Activated T-helper 9 cell treated with anti-CD3 and anti-CD28 coated beads, Interleukin-2, amount 50 U/mL, for 16 hours (primary cell): ENCODE results near the gene CDK18.

ENCODE experiments used
- DNase-seq: peaks from one replicate; pipeline ENCODE4 v3.0.0-alpha.2; 2020; ENCODE audit warnings: low read depth

CDK18 gene

DNA sequence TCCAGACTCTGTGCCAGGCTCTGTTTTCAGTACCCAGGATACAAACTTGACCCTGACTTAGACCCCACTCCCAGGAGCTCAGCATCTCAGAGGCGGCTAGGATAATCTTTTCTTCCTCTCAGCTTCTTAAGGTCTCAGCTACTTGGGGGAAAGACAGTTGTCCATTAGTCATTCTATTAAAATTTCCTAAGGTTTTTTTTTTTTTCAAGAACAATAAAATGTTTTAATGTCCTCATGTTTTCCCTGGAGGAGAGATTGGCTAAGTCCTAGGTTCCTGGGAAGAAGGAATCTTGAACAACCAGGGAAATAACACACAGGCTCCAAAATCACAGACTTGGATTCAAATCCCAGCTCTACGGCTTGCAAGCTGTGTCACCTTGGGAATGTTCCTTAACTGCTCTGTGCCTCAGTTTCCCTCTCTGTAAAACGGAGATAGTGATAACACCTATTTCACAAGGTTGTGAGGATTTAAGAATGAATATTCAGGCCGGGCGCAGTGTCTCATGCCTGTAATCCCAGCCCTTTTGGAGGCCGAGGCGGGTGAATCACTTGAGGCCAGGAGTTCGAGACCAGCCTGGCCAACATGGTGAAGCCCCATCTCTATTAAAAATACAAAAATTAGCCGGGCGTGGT, 33.0 kb downstream of the CDK18 start:
- DNase-seq = no peak

DNA sequence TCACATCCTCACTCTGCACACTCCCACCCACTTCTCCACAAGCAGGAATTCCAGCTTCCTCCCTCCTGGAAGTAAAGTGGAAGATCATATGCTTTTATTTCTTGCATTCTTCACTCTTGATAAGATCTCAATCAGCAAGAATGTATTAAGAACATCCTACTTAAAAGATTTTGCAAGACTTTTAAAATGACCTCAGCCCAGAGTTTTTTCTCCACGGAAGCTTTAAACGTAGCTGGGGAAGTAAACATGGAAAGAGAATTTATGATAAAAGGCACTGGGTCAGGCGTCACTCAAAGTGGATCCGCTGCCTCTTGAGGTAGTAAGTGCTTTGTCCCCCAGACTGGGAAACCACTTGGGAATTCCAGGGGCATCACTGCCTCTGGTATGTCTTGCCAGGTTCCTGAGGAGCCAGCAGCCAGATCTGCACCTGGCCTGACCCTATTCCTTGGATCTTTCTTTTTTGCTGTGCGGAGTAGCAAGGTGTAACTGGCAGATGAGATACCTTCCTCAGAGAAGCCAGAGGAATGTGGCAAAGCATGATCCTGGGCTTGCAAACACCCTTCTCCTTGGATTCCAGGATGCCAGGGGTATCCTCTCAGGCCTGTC, 33.9 kb downstream of the CDK18 start:
- no peak for DNase-seq

DNA sequence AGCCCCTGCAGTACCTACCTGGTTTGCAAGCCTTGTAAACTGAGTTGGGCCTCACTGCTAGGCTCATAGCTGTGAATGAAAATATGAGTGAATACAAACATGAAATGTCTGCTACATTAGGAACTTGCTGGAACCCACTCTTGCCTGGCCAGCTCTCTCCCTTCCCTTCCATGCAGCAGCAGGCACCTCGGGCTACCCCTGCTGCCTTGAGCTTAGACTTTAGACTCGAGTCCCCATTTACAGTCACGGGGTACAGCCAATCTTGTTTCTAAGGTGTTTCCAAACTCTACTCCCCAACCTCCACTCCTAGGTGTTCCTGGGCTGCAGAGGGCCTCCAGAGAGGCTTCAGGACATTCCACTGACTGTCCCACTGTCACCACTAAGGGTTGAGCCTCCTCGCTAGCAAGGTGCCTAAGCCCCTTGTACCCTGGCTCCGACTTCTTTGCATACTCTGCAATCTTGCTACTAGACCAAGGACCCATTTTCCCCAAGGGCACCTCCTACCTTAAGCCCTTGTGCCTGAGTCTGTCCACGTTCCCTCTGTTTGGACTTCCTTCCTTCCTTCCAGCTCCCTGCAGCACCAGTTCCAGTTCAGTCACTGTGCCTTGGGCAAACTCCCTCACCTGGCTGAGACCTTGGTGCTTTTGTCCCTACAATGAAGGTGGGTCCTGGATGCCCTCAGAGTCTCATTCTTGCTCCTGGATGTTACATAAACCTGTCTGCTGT, 36.9 kb downstream of the CDK18 start:
- no peak for DNase-seq

DNA sequence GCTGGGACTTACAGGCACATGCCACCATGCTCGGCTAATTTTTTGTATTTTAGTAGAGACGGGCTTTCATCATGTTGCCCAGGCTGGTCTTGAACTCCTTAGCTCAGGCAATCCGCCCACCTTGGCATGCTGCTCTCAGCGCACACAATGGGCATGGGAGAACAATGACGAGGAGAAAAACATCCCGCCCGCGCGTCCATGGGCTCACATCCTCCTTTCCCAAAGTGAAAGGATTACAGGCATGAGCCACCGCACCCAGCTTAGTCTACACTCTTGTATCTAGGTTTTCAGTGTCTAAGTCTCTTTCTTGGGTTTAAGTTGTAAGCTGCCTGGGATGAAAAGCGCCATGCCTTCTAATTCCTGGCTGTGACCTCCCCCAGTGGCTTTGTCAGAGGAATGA, 37.9 kb downstream of the CDK18 start:
- DNase-seq = no peak

DNA sequence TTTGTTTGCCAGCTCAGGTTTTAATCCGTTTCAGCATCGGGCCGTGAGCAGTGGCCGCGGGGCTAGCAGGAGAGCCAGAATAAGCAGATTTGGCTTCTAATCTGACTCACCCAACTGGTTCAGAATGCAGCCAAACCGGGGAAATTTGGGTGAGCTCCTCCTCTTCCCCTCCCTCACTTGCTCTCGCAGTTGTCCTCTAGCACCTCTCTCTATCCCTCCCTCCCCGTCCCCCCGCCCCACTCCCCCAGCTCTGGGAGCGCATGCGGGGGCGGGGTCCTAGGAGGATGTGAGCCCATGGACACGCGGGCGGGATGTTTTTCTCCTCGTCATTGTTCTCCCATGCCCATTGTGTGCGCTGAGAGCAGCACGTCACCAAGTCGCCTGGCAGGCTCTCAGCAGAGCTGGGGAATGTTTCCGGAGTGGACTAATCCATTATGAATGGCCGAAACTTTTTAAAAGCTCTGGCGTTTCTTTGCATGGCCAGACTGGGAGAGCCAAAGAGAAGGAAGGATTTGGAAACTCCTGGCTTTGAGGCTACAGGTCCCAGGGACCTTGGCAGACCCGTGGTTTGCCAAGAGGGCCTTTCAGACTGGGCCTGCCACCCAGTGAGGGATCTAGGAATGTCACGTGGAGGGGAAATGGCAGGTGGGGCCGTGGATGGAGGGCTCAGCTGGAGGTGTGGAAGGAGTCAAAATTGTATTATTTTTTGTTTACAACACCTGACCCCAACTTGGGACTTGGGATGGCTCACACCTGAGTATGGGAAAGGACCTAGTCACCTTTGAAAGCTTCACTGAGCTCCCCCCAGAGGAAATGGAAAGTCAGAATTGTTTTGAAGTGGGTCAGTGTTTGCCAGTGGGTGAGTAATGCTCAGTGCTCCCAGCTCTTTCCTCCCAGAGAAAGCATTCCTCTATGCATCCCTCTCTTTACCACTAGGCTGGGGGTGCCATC, 39.2 kb downstream of the CDK18 start:
- no peak for DNase-seq

DNA sequence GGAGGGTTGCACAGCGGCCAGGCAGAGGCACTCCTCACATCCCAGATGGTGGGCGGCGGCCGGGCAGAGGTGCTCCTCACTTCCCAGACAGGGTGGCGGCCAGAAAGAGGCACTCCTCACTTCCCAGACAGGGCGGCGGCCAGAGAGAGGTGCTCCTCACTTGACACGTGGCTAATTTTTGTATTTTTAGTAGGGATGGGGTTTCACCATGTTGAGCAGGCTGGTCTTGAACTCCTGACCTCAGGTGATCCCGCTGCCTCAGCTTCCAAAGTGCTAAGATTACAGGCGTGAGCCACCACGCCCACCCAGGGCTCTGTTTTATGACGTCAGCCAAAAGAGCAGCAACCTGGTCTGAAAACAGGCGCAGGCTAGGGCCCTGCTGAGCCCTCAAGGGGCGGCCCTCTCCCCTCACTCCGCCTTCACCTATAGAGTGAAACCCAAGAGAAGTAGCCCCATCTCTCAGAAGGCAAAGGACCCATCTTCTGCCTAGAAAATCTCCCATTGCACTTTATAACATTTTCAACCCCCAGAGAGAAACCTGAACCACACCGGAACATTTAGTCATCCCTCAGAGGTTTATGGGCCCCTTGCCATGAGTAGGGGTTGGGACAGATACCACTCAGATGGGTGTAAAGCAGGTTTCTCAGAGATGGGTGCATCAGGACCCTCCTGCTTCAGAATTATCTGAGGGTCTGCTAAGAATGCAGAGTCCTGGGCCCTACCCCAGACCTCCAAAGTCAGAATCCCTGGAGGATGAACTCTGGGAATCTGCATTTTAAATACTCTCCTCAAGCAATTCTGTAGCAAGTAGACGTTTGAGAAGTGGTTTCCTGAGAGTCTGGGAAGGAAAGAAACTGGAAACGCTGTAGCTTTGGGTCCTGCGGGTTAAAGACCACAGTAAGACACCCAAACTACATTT, 40.8 kb downstream of the CDK18 start:
- no peak for DNase-seq

DNA sequence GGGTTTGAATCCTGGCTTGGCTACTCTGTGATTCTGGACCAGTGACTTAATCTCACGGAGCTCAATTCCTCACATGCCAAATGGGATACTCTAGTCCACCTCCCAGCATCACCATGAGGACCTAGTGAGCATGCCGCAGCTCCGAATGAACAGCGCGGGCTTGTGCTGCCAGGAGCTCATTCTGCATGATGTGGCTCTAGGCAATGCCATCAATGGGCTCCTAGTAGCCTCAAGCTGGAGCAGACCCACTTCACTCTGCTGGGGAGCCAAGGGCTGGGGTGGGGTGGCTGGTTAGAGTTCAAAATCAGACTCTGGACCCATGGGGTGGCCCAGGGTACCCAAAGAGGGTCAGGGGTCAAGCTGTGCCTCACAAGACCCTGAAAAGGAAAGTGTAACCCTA, 41.5 kb downstream of the CDK18 start:
- no peak for DNase-seq

DNA sequence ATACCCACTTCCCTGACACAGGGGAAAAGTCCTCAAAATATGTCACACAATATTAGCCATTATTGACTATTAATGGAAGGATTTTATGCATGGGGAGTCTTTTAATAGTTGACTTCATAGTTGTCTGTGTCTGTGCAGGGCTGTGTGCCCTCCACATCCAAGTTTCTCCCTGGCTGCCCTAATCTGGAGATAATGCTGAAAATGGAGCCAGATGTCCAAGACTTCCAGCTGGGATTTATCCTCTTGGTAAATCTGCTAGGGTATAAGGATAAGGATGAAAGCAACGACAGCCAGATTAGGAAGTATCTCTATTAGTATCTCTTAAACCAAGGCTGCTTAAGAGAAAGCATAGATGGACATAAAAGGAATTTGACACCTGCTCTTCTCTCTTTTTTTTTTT, 42.1 kb downstream of the CDK18 start:
- no peak for DNase-seq

DNA sequence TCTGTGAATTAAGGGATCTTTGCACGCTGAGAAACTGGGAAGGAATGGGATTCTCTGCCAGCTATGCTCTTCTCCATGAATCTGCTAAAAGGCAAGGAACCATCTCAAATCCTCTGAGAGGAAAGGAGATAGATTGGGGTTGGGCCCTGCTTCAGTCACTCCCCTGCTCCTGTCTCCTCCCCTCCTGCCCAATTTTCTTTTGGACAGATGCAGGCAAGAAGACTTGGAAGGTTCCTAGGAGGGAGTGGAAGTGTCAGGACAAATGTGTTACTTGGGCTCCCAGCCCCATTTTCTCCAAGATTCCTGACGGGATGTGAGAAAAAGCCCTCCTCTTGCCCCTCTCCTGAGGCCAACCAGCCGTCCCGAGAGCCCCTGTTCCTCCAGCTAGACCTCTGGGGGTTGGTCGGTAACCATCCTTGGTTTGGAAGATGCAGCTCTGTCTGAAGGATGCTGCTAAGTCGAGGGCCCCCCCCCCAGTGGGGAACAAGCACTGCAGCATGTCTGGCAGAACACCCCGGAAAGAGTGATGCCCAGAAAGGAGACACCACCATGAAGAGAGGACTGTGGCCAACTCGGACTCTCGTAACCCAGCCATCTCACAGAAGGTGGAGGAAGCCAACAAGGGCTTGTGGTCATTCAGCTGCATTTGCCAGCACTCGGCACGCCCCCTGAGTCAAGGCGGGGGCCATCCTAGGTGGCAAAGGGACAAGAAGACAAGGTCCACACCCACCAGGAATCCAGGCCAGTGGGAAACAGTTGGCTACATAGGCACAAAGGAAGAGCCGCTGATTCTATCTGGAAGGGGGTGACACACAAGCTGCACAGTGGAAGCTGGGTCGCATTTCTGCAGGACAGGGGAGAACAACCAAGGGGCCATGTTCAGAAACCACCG, 43.7 kb downstream of the CDK18 start:
- no peak for DNase-seq

DNA sequence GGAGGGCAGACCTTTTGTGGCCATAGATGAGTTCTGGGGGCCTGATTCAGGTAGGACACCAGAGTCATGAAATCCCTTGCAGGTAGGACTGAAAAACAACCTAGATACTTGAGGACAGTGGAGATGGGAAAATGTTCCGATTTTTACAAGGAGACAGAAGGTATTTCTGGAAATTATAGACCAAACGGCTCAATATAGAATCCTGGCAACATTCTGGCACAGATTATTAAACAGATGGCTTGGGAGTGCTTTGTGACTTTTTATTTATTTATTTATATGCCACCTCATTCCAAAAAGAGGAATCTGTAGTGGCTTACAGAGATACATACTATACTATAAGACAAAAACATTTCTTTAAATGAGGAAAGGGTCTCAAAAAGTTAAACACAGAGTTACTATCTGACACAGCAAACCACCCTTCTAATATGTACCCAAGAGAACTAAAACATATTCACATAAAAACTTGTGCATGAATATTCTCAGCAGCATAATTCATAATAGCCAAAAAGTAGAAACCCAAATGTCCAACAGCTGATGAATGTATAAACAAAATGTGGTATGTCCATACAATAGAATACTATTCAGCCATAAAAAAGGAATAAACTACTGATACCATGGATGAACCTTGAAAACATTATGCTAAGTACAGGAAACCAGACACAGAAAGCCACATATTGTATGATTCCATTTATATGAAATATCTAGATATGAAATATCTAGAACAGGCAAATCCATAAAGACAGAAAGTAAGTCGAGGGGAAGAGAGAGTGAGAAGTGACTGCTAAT, 49.8 kb downstream of the CDK18 start:
- DNase-seq = no peak

DNA sequence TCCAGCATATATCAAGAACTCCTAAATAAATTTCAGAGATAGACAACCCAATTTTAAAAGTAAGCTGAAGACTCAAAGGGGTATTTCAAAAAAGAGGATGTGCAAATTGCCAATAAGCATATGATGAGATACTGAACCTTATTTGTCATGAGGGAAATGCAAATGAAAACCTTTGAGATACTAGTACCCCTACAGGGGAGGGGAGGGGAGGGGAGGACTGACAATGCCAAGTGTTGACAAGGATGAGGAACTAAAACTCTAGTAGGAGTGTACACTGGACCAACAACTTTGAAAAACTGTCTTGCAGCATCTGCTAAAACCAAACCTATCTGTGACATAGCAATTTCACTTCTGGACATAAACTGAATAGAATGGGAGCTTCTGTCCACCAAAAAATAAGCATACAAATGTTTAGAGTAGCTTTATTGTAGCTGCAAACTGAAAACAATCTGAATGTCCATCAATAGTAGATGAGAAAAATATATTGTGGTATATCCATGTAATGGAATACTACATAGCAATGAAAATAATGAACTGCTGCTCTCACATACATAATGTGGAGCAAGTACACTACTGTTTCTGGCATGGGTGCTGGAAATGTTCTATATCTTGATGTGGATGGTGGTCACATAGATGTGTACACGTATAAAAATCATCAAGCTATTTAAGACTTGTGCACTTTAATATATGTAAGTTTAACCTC, 57.2 kb downstream of the CDK18 start:
- DNase-seq = no peak

DNA sequence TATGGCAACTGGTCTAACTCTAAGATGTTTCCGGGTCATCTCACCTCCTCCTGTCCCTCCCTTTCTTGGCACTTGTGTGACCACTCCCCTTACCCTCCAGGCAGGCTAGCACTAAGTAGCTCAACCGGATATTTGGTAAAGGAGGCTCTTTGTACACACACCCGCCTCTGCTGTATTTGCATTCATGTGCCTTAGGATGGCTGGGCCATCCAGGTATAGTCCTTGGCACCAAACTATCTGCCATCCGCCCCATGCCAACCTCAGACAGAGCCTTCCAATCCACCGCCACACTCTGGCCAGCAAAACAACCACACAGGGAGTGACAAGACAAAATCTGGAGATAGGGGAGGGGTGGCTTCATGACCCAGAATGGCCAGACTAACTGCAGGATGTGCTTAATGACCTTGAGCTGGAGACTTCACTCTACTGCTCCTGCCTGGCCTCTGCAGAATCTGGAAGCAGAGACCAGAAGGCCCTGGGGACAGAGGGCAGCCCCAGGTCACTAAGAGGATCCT, 59.5 kb downstream of the CDK18 start:
- DNase-seq = no peak

DNA sequence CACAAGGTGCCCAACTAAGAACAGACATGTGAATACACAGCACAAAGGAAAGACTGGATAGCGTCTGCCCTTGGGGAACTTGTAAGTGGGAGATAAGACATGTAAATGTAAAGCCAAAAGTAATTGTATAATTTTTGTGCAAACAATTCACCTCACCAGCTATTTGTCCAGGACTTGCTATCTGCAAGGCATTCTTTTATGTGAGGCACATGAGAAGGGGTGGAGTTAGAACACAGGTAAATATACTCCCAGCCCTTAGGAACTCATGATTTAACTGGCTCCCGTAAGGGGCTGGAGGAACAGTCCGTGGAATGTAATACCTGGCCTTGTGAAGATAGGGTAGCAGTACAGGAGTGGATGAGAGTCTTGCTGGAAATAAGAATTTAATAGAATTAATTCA, 61.3 kb downstream of the CDK18 start:
- DNase-seq = no peak

DNA sequence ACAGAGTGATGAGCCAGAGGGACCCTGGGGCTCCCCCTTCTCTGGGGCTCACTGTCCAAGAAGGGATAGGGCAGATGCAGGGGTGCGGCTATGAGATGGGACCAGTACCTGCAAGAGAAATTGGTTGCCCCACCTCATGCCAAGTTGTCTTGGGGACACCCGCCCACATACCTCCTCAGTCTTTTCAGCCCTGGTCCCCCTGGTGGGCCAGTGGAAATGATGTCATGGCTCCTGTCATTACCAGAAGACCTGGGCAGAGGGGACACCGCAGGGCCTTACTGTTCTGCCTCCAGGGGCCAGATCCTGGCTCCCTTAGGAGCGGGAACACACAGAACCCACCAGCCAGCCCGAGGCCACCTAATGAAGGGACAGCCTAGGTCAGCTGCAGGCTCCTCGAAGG, 63.2 kb downstream of the CDK18 start:
- no peak for DNase-seq

DNA sequence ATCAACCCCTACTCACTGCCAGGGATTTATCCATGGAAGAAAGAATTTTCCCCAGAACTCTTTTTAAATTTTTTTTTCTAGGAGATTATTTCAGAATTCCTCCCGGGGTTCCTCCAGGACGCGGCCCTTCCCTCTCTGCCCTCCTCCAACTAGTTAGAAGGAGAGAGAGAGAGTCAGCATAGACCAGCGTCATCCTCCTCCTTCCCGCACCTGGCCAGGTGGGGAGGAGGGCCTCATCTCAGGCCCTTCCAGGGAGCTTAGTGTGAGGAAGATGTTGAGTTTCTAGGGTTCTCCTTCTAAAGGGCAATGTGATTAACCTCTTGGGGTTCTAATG, 63.6 kb downstream of the CDK18 start:
- DNase-seq = no peak

DNA sequence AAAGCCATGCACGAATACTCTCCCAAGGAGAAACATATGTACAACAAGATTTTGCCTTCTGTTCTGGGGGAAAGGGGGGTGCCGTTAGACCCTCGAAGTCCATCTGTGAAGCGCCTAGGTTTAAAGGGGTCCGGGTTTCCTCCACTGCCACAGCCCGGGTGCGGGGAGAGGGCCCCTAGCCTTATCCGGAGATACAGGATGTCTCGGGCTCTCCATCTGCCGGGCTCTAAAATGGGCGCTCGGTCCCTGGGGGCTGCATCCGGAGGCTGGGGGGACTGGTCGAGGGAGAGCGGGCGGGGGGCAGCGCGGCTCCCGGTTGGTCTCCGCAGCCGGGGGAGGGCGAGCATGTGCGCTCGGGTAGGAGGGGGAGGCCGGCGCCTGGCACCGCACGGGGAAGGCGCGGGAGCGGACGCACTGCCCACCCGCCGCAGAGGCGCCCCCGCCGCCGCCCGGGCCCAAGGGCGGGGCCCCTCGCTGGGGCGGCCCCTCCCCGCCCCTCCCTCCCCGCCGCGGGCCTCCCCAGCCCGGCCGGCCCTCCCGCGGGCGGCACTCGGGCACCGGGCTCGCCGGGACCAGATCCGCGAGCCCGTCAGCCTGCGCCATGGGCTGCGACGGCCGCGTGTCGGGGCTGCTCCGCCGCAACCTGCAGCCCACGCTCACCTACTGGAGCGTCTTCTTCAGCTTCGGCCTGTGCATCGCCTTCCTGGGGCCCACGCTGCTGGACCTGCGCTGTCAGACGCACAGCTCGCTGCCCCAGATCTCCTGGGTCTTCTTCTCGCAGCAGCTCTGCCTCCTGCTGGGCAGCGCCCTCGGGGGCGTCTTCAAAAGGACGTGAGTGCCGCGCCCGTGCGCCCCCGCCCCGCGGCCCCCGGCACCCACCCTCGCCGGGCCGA, 64.2 kb downstream of the CDK18 start:
- no peak for DNase-seq

DNA sequence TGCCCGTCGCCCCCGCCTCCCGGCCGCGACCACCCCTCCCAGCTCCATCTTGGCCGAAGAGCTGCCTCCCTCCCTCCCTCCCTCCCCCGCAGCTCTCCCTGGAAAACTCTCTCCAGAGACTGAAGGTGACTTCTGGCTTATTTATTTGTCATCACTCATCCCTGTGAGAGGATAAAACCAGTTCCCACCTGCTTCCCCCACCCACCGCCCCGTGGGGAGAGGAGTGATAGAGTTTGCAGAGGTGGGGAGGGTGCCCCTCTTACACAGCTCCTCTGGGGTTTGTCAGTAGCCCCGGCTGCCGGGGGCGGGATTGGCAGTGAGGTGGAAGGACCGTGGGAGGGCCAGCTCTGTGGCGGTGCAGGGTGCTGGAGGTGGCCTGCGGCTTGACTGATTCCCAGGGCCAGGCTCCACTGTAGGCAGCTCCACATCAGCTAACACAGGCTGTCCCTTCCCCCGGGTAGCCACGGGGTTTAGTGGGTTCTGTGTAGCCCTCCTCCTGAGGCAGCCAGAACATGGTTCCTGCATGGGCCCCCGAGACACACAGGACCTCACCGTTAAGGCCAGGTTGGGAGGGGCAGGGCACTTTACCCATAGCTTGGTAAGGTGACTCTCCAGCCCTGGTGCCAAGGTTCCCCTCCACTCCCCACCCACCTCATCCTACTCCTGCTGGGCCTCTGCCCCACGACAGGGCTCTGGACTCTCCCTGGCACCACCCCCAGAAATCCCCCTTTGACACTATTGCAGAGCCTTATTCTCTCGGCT, 65.1 kb downstream of the CDK18 start:
- DNase-seq = no peak
